CD4-positive, alpha-beta T cell treated with Interferon alpha-2 for 1 hour (primary cell): ENCODE data around the gene MAB21L4.

Experiments
- DNase-seq, 2 donors: peaks; one replicate each; pipeline ENCODE4 v3.0.0-alpha.2; 2020 to 2022

The MAB21L4 gene

GRCh38 chr2:240892925-240893324, 3.0 kb downstream of the MAB21L4 start:
- DNase-seq: no peak

GRCh38 chr2:240892356-240892755, 3.6 kb downstream of the MAB21L4 start:
- no peak for DNase-seq

GRCh38 chr2:240891492-240892340, 4.2 kb downstream of the MAB21L4 start:
- DNase-seq: no peak

- no peak for DNase-seq
Measured at GRCh38 chr2:240890691-240891090, 5.3 kb downstream of the MAB21L4 start.

GRCh38 chr2:240889601-240890560, 6.1 kb downstream of the MAB21L4 start:
- DNase-seq: no peak

- no peak for DNase-seq
Measured at GRCh38 chr2:240888890-240889573, 6.9 kb downstream of the MAB21L4 start.

- no peak for DNase-seq
Measured at GRCh38 chr2:240888130-240888889, 7.6 kb downstream of the MAB21L4 start.

- DNase-seq: no peak
Measured at GRCh38 chr2:240887631-240888030, 8.3 kb downstream of the MAB21L4 start.

GRCh38 chr2:240886678-240887609, 9.0 kb downstream of the MAB21L4 start:
- no peak for DNase-seq

- no peak for DNase-seq
Measured at GRCh38 chr2:240886023-240886565, 9.9 kb downstream of the MAB21L4 start.

- no peak for DNase-seq
Measured at GRCh38 chr2:240885566-240885965, 10.4 kb downstream of the MAB21L4 start.

- DNase-seq: no peak
Measured at GRCh38 chr2:240884745-240885144, 11.2 kb downstream of the MAB21L4 start.

GRCh38 chr2:240884221-240884620, 11.7 kb downstream of the MAB21L4 start:
- DNase-seq: no peak

GRCh38 chr2:240881913-240882312, 14.0 kb downstream of the MAB21L4 start:
- DNase-seq: no peak

GRCh38 chr2:240879105-240879504, 16.9 kb downstream of the MAB21L4 start:
- no peak for DNase-seq

GRCh38 chr2:240878341-240878936, 17.5 kb downstream of the MAB21L4 start:
- no peak for DNase-seq

- no peak for DNase-seq
Measured at GRCh38 chr2:240877460-240878340, 18.3 kb downstream of the MAB21L4 start.

GRCh38 chr2:240876475-240877251, 19.3 kb downstream of the MAB21L4 start:
- DNase-seq: no peak
